ENCODE results near the gene ADIG. TPM values are rescaled to one million over a fixed set of nuclear protein-coding genes. Genes with fewer than 3 reads are reported as not detected.

The ADIG gene
- total RNA-seq, 1 donor from 2014 or later = not detected

GRCh38 chr20:38569747-38570525, 11.1 kb upstream of the ADIG start:
- no peaks in the 10 kb centered on the region for H3K9me3 Mint-ChIP-seq (ENCODE audit: unreplicated experiment)
- no peaks in the 10 kb centered on the region for H3K27me3 Mint-ChIP-seq (ENCODE audit: unreplicated experiment)
- no peak overlapping the region for H3K27ac Mint-ChIP-seq (ENCODE audit: unreplicated experiment)
- no peak overlapping the region for H3K4me3 Mint-ChIP-seq (ENCODE audit: unreplicated experiment)
- H3K36me3 Mint-ChIP-seq (ENCODE audit: unreplicated experiment) = no peaks in the 10 kb centered on the region
- DNase-seq = no peak
- TF ChIP-seq CTCF (IDR thresholded peaks at IDR 0.05; ENCODE audit: partially characterized antibody, unreplicated experiment) = no peak
- no peaks in the 10 kb centered on the region for H3K4me1 Mint-ChIP-seq (ENCODE audit: low read depth, unreplicated experiment)

- H3K4me1 Mint-ChIP-seq (ENCODE audit: low read depth, unreplicated experiment) = peaks cover 4% of the 10 kb centered on the region
- H3K4me3 Mint-ChIP-seq (ENCODE audit: unreplicated experiment) = no peak overlapping the region
- DNase-seq = no peak
- no peak overlapping the region for H3K27ac Mint-ChIP-seq (ENCODE audit: unreplicated experiment)
- no peaks in the 10 kb centered on the region for H3K36me3 Mint-ChIP-seq (ENCODE audit: unreplicated experiment)
- H3K27me3 Mint-ChIP-seq (ENCODE audit: unreplicated experiment) = no peaks in the 10 kb centered on the region
- TF ChIP-seq CTCF (IDR thresholded peaks at IDR 0.05; ENCODE audit: partially characterized antibody, unreplicated experiment) = no peak
- H3K9me3 Mint-ChIP-seq (ENCODE audit: unreplicated experiment) = no peaks in the 10 kb centered on the region
These were observed 7.6 kb upstream of the ADIG start for GRCh38 chr20:38573413-38573812.

GRCh38 chr20:38579219-38579910, 1.6 kb upstream of the ADIG start:
- Mint-ChIP-seq H3K9me3 (ENCODE audit: unreplicated experiment) (no peaks in the 10 kb centered on the region), H3K36me3 (ENCODE audit: unreplicated experiment) (no peaks in the 10 kb centered on the region), H3K27me3 (ENCODE audit: unreplicated experiment) (no peaks in the 10 kb centered on the region), H3K4me1 (ENCODE audit: low read depth, unreplicated experiment) (peaks cover 17% of the 10 kb centered on the region), H3K4me3 (ENCODE audit: unreplicated experiment) (no peak overlapping the region), H3K27ac (ENCODE audit: unreplicated experiment) (no peak overlapping the region)
- DNase-seq = no peak
- no peak for TF ChIP-seq CTCF (IDR thresholded peaks at IDR 0.05; ENCODE audit: partially characterized antibody, unreplicated experiment)

GRCh38 chr20:38579921-38580320, 1.1 kb upstream of the ADIG start:
- H3K4me3 Mint-ChIP-seq (ENCODE audit: unreplicated experiment) = no peak overlapping the region
- no peak overlapping the region for H3K27ac Mint-ChIP-seq (ENCODE audit: unreplicated experiment)
- H3K36me3 Mint-ChIP-seq (ENCODE audit: unreplicated experiment) = no peaks in the 10 kb centered on the region
- DNase-seq = no peak
- H3K27me3 Mint-ChIP-seq (ENCODE audit: unreplicated experiment) = no peaks in the 10 kb centered on the region
- no peak for TF ChIP-seq CTCF (IDR thresholded peaks at IDR 0.05; ENCODE audit: partially characterized antibody, unreplicated experiment)
- H3K4me1 Mint-ChIP-seq (ENCODE audit: low read depth, unreplicated experiment) = peaks cover 17% of the 10 kb centered on the region
- H3K9me3 Mint-ChIP-seq (ENCODE audit: unreplicated experiment) = no peaks in the 10 kb centered on the region

GRCh38 chr20:38581830-38582358, 897 bp downstream of the ADIG start:
- Mint-ChIP-seq H3K27me3 (ENCODE audit: unreplicated experiment) (no peaks in the 10 kb centered on the region), H3K4me3 (ENCODE audit: unreplicated experiment) (no peak overlapping the region), H3K36me3 (ENCODE audit: unreplicated experiment) (no peaks in the 10 kb centered on the region), H3K27ac (ENCODE audit: unreplicated experiment) (no peak overlapping the region), H3K4me1 (ENCODE audit: low read depth, unreplicated experiment) (peaks cover 14% of the 10 kb centered on the region), H3K9me3 (ENCODE audit: unreplicated experiment) (peaks cover 2% of the 10 kb centered on the region)
- no peak for DNase-seq
- TF ChIP-seq CTCF (IDR thresholded peaks at IDR 0.05; ENCODE audit: partially characterized antibody, unreplicated experiment) = no peak
